ENCODE data around the gene CATSPER3.

Gene CATSPER3

GRCh38 chr5:135041726-135042125 is 74.0 kb downstream of the CATSPER3 start:
- no peak for DNase-seq (ENCODE audit: low read depth)

DNA sequence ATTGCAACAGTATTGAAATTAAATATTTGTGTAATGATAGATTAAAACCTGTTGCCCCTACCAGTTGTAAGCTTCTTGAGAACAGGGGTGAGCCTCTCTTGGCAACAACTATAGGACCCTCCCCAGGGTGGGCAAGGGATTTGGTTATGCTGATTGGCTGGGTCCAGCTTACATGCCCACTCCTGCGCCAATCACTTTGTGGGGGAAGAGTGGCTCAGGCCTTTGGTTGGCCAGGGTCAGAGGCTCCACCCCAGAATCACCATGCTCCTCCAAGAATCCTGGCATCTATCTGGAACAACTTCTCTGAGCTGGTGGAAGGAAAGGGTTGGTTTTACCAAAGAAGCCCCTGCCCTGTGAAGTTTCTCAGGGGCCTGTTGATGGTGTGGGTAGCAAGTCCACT is 74.9 kb downstream of the CATSPER3 start:
- no peak for DNase-seq (ENCODE audit: low read depth)

GRCh38 chr5:135045488-135045887 is 77.8 kb downstream of the CATSPER3 start:
- DNase-seq (ENCODE audit: low read depth), result no peak

GRCh38 chr5:135046661-135047346 is 79.1 kb downstream of the CATSPER3 start:
- DNase-seq (ENCODE audit: low read depth), result no peak

DNA sequence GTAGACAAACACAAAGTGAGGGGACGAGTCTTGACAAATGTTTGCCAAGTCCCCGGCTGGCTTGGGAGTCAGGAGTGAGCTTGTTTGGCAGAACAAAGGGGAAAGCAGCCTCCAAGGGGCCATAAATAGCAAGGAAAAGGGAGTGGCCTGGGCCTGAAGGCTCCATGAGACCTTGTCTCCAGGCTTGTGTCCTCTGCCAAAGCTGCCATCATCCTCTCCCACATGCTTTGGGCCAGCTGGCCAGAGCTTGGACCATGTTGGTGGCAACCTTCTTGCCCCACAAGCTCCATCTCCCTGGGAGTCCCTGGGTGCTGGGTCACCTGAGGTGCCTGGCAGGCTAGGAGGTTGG is 79.6 kb downstream of the CATSPER3 start:
- DNase-seq (ENCODE audit: low read depth), result no peak

DNA sequence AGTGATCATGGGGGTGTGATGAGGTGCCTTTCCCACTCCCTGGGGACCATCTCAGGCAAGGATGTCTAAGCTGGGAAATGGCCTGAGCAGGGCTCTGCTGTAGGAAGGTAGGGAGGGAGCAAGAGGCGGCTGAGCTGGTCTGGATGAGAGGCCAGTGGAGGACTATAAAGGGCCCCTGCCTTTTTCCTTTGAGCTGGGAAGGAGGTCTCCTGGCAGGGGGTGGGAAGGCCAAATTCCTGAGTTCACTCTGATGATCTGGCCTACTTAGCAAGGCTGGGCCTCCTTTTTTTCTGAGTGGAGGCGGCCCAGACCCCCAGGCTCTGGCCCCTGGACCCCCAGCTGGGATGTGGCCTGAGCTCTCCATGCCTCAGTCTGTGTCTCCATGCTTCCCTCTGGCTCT is 80.6 kb downstream of the CATSPER3 start:
- no peak for DNase-seq (ENCODE audit: low read depth)

DNA sequence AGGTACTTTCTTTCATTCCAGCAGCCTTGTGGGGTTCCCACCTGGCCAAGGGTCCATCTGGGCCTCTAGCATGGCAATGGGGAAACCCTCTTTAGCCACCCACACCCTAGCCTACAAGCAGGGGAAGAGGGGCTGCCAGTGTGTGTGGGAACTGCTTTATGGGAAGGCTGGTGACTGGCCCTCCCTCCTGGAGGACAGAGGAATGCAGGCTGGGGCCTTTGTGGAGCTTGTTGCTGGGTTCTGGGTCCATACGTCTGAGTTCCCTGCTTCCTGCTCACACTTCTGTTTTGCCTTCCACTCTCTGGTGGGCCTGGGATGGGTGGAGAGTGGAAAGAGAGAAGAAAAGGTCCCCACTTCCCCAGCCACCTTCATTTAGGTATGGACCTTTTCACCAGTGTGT is 81.2 kb downstream of the CATSPER3 start:
- DNase-seq (ENCODE audit: low read depth), result no peak

GRCh38 chr5:135050244-135050767 is 82.6 kb downstream of the CATSPER3 start:
- no peak for DNase-seq (ENCODE audit: low read depth)

DNA sequence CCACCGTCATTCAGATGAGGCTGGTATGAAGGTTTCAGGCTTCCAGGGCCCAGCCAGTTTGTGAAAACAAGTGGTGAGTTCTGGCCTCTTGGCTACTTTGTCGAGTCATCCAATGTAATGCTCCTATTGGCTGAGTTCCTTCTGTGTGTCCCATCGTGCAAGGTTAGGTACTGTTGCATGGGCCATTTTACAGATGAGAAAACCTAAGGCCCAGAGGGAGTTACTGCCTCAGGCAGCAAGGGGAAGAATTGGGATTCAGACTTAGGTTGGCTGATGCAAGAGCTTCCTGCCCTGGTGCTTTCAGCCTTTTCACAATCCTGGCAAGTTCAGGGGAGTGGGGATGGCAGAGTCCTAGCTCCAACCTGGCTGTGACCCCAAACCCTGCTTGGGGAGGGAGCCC is 83.7 kb downstream of the CATSPER3 start:
- no peak for DNase-seq (ENCODE audit: low read depth)

DNA sequence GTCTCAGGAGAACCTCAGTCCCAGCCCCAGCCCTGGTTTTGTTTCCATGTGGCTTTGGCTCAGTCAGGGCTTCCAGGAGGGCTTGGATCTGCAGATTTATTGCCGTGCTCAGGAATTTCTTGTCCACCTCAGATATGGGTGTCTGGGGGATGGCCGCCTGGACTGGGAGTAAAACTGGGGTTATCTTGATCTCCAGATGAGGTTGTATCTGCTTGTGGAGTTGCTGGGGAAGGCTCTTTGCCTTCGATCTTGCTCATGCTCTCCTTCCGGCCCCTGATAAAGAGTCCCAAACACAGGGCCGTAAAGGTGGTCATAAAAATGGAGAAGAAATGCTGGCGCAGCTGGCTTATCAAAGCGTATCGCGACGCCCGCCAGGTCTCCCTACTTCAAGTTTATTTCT is 84.2 kb downstream of the CATSPER3 start:
- DNase-seq (ENCODE audit: low read depth), result no peak

DNA sequence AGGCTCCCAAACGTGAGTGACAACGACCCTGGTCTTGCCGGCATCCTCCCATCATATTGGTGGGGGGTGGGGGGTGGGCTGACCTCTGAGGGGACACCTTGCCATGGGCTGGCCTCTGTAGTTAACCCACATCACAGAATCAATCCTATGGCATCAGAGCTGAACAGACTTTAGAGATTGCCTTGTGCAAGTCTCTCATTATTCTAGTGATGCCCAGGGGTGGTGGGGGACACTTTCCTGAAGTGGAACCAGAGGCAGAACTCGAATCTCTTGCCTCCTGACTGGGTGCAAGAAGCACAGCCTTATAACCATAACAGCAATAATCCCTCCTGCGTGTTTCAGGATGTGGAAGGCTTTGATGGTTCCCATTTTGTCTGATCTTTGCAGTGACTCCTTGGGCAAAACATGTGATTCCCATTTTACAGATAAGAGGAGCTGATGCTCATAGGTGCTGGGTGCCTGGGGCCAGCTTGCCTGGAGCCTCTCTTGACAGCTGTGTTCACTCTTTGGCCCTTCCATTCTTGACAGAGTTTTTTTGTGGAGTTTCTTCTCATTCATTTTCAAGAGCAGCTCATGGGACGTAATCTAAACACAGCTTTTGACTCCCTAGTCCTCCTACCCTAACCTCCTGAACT is 84.9 kb downstream of the CATSPER3 start:
- DNase-seq (ENCODE audit: low read depth), result no peak

GRCh38 chr5:135053278-135053677 is 85.6 kb downstream of the CATSPER3 start:
- no peak for DNase-seq (ENCODE audit: low read depth)

GRCh38 chr5:135053989-135054388 is 86.3 kb downstream of the CATSPER3 start:
- DNase-seq (ENCODE audit: low read depth), result no peak

DNA sequence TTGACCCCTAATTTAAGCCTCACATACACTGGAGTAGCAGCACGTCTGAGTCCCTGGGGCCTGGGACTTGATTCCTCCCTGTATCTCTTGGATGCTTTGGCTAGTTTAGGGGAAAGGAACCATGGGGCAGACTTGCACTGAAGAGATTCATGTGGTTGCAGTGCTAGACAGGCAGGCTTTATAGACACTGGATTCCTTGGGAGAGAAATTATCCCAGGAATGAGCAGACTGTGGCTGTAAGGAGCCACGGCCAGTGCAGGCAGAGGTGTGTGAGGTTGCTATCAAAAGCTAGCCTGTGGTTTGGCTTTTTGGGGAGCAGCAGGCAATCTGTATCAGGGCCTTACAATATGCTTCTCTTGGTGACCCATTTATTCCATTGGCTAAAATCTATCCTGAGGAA is 86.8 kb downstream of the CATSPER3 start:
- no peak for DNase-seq (ENCODE audit: low read depth)

GRCh38 chr5:135055396-135055795 is 87.7 kb downstream of the CATSPER3 start:
- DNase-seq (ENCODE audit: low read depth), result no peak

DNA sequence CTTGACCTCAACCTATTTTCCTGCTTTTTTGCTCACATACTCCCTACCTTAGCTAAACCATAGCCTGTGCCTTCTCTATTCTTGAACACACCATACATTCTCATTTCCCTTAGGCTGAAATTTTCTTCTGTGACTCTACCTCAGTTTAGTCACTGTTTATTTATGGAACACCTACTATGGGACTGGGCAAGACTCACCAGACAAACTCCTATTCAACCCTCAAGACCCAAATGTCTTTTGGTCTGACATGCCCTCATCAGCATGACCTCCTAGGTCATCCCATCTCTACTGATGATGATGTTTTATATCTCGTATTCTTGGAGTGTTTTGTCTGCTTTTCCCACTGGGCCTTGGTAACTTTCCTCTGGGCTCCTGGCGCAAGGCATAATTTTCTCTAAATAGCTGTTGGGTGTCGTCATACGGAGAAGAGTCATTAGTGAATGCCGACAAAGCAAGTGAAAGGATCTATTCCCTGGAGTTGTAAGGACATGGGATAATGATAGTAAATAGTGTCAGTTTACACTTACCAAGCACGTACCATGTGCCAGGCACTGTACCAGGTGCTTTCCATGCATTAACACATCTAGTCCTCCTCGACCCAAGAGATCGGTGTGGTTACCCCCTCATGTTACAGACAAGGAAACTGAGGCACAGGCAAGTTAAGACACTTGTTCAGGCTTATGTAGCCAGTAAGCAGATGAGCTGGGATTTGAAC is 88.8 kb downstream of the CATSPER3 start:
- no peak for DNase-seq (ENCODE audit: low read depth)

- no peak for DNase-seq (ENCODE audit: low read depth)
Measured at GRCh38 chr5:135057233-135057632, 89.5 kb downstream of the CATSPER3 start.

GRCh38 chr5:135058331-135058732 is 90.6 kb downstream of the CATSPER3 start:
- DNase-seq (ENCODE audit: low read depth), result no peak

DNA sequence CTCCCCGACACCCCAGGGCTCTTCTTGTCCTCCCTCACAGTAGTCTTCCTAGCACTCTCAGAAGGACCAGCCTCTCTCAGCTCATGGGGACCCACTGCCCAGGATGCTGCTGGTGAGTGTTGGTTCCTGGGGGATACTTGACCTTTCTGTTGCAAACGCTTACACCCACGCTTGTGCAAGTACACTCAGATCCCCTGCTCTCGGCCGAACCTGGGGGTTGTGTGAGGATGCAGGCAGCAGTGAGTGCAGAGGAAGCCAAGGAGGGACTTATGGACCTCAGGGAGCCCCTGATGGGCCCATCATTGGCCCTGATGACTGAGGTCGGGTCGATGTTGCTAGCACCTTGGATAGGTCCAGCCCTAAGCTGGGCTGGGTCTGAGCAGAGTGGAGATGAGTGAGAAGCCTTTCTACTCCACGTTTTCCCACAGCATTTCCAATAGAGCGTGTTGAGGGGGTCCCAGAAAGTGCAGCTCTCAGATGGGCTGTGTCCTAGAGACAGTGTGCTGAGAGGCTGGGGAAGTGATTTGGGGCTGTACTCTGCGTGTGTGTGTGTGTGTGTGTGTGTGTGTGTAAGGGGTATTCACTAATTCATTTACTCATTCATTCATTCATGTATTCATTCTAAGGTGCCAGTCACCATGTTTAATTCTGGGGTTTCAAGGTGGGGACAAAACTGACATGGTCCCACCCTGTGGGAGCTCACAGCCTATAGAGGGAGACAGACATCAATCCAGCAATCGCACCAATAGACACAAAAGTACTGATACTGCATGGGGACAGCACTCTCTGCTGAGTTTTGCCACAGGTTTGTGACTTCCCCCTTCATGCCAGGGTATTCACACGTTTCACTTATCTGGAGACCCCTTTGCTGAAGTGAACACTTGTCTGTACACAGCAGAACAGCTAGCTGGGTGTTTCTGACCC is 91.6 kb downstream of the CATSPER3 start:
- DNase-seq (ENCODE audit: low read depth), result no peak

- DNase-seq (ENCODE audit: low read depth), result no peak
Measured at GRCh38 chr5:135060021-135060420, 92.3 kb downstream of the CATSPER3 start.

GRCh38 chr5:135061001-135061400 is 93.3 kb downstream of the CATSPER3 start:
- no peak for DNase-seq (ENCODE audit: low read depth)
